Right renal cortex interstitium (tissue), 3 donors: ENCODE data around the gene GRK5. TPM values are rescaled to one million over a fixed set of nuclear protein-coding genes. Genes with fewer than 3 reads are reported as not detected.

Source experiments
- DNase-seq, 3 donors: peaks; one replicate each; pipeline ENCODE4 v3.0.0-alpha.2; 2013; ENCODE audit warnings: low read depth in 3 of 3, low spot score in 2 of 3
- polyA plus RNA-seq, 3 donors: library from polyadenylated mRNA; unstranded; fragments of 120-200 nt; gene quantifications; one replicate each; pipeline ENCODE4 v1.2.1, GENCODE V29; 2013; ENCODE audit not compliant: insufficient read length in 3 of 3

GRK5 gene
- polyA plus RNA-seq, 3 donors = 15.5 to 18.3 (median 15.8) TPM

GRCh38 chr10:119291223-119291900, 84.0 kb downstream of the GRK5 start:
- no peak for DNase-seq

DNA sequence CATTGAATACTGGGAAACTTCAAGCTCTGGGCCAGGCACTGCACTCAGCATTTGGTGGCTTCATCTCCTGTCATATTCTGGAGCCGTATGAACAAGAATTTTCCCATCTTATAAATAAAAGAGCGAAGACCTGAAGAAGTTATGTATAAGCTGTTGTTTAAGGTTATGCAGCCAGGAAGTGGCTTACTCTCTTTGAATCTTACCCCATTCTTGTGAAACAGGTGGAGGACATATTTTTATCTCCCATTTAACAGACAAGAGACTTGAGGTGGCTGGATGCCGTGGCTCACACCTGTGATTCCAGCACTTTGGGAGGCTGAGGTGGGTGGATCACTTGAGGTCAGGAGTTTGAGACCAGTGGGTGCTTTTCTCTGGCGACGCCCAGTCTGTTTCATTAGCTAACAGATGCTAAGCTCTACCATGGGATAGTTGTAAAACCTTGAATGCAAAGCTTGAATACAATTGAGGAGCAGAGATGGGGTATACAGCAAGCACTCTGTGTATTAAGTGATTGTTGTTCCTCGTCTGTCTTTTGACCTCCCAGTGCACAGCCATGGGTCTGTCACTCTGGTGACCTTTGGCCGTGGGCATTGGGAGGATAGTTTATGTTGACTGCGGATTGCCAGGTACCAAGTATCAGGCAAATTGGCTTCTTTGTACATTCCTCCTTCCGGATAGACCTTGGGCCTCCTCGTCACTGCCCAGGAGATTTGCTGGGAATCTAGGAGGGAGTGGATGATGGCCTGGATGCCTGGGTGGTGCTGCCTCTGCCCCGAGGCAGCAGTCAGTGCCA, 85.8 kb downstream of the GRK5 start:
- DNase-seq = no peak

DNA sequence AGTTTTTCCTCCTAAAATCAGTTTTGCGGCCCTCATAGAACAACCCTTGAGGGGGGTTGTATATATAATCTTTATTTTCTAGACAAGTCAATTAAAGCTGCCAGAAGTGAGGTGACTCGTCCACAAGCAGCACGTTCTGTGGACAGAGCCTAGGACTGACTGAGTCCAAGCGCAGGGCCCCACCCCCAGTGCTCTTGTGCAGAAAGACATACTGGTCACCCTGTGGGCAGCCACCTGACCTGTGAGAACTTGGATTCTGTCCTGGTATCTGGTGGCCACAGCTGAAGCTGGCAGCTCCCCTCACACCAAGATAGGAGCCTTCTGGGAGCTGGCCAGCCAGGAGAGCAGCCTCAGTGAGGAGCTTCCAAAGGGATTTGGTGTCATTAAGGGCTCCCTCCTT, 89.3 kb downstream of the GRK5 start:
- DNase-seq = no peak

DNA sequence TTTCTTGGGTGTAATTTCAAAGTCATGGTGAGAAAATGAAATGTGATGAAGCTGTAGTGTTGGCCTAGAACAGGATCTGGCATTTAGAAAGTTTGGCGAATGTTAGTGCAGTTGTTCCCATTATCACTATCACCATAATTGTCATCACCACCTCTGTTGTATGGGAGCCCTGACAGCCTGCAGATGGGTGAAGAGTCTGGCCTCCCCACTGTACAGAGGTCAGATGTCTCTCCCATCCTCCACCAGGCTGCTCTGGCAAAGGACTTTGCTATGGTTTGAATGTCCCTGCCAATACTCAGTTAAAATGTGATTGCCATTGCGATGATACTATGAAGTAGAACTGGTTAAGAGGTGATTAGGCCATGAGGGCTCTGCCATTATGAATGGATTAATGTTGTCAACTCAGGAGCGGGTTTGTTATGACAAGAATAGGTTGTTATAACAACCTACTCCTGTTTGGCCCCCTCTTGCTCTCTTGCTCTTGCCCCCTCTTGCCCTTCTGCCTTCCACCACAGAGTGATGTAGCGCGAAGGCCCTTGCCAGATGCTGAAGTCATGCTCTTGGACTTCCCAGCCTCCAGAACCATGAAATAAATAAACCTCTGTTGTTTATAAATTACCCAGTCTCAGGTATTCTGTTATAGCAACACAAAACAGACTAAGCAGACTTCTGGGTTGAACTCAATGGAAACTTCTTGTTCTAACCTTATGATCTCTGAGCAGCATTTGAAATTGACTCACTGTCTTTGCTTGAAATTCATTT, 90.0 kb downstream of the GRK5 start:
- DNase-seq = no peak

- no peak for DNase-seq
These were observed 91.4 kb downstream of the GRK5 start for GRCh38 chr10:119298810-119299209.

DNA sequence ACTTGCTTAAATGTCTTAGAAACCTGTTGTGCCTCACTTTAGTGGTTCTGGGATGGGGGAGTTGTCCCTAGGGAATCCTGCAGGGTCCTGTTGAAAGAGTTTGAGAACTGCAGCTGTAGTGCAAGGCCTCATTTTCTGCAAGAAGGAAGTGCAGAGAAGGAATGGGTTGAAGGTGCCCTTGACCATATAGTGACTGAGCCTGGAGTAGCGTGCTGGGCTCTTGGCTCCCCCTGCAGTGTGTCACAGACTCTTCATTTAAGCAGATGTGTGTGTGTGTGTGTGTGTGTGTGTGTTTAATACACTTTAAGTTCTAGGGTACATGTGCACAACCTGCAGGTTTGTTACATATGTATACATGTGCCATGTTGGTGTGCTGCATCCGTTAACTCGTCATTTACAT, 92.2 kb downstream of the GRK5 start:
- DNase-seq = no peak

- no peak for DNase-seq
These were observed 94.0 kb downstream of the GRK5 start for GRCh38 chr10:119301397-119301796.

DNA sequence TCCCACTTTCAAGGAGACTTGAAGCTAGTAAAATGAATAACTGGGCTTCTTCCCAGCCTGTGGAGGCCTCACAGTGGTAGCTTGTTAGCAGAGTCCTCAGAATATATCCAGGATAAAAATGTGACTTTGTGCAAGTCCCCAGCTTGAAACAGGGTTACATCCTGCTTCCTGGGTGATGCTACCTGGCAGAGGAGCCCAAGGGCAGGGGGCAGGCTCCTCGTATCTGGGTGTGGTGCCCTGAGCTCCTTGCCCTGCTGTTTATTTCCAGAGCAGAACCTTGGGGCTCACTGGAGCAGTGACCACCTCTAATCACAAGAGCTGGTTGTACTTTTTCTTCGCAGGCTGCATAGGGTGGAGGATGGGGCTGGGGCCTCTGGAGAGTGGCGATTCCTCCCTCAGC, 94.8 kb downstream of the GRK5 start:
- DNase-seq = no peak

- no peak for DNase-seq
These were observed 95.4 kb downstream of the GRK5 start for GRCh38 chr10:119302591-119303253.

GRCh38 chr10:119303886-119304285, 96.5 kb downstream of the GRK5 start:
- no peak for DNase-seq

- no peak for DNase-seq
These were observed 97.2 kb downstream of the GRK5 start for GRCh38 chr10:119304541-119304940.

GRCh38 chr10:119305860-119306513, 98.6 kb downstream of the GRK5 start:
- no peak for DNase-seq

GRCh38 chr10:119306514-119306951, 99.2 kb downstream of the GRK5 start:
- no peak for DNase-seq

GRCh38 chr10:119306986-119307392, 99.6 kb downstream of the GRK5 start:
- no peak for DNase-seq

DNA sequence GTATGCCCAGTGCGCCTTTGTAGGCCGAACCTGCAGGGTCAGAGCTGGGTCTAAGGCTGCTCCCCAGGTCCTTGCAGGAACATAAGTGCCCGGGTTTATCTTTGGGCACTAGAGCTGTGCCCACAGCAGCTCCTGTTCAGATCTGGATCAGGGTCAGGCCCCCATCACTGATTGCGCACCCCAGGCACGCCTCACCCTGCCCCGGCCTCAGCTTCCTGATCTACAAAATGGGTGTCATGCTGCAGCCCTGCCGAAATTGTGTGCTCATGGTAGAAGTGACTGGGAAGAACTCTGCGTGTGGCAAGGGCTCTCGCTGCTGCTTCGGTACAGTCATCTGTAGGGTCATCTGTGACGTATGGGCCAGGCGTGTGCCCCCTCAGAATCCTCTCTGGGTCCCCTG, 100.7 kb downstream of the GRK5 start:
- DNase-seq = no peak

DNA sequence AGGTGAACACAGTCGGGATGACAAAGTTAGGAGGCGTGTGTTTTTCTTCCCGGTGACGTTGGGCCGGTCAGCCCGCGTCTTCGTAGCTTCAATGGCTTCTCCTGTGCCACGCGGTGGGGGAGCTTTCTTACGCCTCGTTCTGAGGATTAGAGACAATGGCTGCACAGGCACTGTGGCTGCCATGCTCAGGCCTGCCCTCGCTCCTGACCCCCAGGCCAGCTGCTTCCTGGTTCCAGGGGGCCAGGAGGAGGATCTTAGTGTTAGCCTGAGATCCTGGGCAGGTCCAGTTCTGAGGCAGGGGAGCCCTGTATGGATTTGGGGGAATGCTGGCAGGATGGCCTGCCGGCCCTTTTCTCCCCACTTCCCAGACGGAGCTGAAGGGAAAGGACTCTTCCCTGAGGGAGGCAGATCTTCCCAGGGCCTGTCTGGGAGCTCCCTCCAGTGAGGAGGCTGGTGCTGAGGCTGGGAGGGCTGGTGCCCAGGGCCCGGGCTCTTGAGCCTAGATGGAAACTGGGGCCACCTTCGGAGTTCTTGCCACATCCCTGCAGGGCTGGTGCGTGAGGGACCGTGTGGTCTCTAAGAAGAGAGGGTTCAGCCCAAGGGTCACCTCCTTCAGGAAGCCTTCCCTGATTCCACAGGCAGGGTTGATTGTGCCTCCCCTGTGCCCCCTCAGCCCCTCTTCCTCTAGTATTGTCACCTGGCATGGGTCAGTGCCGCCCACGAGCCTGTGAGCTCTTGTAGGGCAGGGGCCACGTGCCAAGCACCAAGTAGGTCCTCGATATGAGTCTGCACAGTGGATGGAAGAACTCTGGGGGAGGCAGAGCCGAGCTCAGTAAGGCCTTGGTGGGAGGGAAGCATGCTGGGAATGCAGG, 101.4 kb downstream of the GRK5 start:
- DNase-seq = no peak

GRCh38 chr10:119309423-119309770, 102.0 kb downstream of the GRK5 start:
- DNase-seq = no peak

- DNase-seq = no peak
These were observed 103.4 kb downstream of the GRK5 start for GRCh38 chr10:119310806-119311205.

DNA sequence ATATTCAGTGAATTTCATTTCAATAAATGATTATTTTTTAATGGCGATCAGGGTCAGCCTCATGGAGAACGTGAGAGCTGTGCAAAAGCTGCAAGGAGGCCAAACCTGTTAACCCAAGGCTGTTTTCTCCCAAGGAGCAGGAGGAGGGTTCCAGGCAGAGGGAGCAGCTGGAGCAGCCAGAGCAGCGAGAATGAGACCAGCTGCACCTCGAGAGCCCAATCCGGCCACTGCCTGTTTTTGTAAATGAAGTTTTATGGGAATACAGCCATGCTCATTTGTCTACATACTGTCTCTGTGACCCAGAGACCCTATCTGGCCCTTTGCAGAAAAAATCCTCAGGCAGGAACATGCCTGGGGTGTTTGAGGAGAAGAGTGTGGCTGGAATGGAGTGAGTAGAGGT, 104.9 kb downstream of the GRK5 start:
- no peak for DNase-seq

GRCh38 chr10:119313024-119313423, 105.7 kb downstream of the GRK5 start:
- no peak for DNase-seq
